GM12878 (cell line): ENCODE data around the gene COL9A1. TPM values are rescaled to one million over a fixed set of nuclear protein-coding genes. Genes with fewer than 3 reads are reported as not detected.

Experiments
- ATAC-seq: fragments of 200-7000 bp; cut with Tn5 transposase; 3 replicates; pipeline ENCODE4 v1.9.1; 2020; ENCODE audit warnings: mild to moderate bottlenecking, moderate library complexity
- BruUV-seq: library from RNA; stranded (reverse); fragments of 400-500 nt; replicated peaks from 2 replicates; lab custom pipeline; 2021; lab: Mats Ljungman, UMichigan
- CTCF ChIA-PET: fragments of 300-600 bp; sonication (Branson Sonifier 250); formaldehyde crosslinking; extraction: SDS; loops from one replicate; lab custom pipeline; 2021; ENCODE audit warnings: inconsistent platforms; lab: Yijun Ruan, JAX
- POLR2A ChIA-PET: fragments of 350-600 bp; formaldehyde crosslinking; extraction: SDS; loops from one replicate; lab custom pipeline; 2021; ENCODE audit warnings: inconsistent platforms; lab: Charles Lee
- RAD21 ChIA-PET: fragments of 300-600 bp; sonication (Branson Sonifier 250); formaldehyde crosslinking; loops from one replicate; lab custom pipeline; 2023; ENCODE audit warnings: antibody characterized with exemption; ENCODE audit not compliant: unreplicated experiment; lab: Charles Lee
- SMC1A ChIA-PET: fragments of 300-600 bp; sonication (Branson Sonifier 250); formaldehyde crosslinking; loops from one replicate; lab custom pipeline; 2023; ENCODE audit not compliant: unreplicated experiment, uncharacterized antibody; lab: Charles Lee
- DNase-seq: peaks from one replicate; pipeline ENCODE4 v3.0.0-alpha.2; 2011; ENCODE audit warnings: low read depth, low spot score
- FAIRE-seq: peaks from 3 replicates; lab custom pipeline; 2011; peaks lifted over from hg19 to GRCh38; lab: Jason Lieb, UNC
- H2AFZ ChIP-seq: 2 replicates; pipeline ENCODE4 v1.6.0; 2011; ENCODE audit warnings: low read depth, low read length, control low read depth; ENCODE audit not compliant: control insufficient read depth
- H3K27ac ChIP-seq: 2 replicates; pipeline ENCODE4 v1.5.1; 2011; ENCODE audit warnings: control low read depth; ENCODE audit not compliant: control insufficient read depth, insufficient read depth
- H3K27me3 ChIP-seq, 2 experiments: replicated peaks in 1 of 2; 2 replicates each; pipeline versions ENCODE4 v1.6.0 to v1.6.1; 2011; ENCODE audit warnings: low read length in 1 of 2; ENCODE audit not compliant: control insufficient read depth in 2 of 2, insufficient read depth in 2 of 2
- H3K36me3 ChIP-seq, 2 experiments: 2 replicates each; pipeline ENCODE4 v1.5.1; 2011; ENCODE audit warnings: low read length in 1 of 2; ENCODE audit not compliant: control insufficient read depth in 2 of 2, insufficient read depth in 2 of 2
- H3K4me1 ChIP-seq: 2 replicates; pipeline ENCODE4 v1.6.1; 2011; ENCODE audit warnings: mild to moderate bottlenecking, low read length, moderate library complexity, mixed read lengths; ENCODE audit not compliant: control insufficient read depth, insufficient read depth
- H3K4me2 ChIP-seq: 2 replicates; pipeline ENCODE4 v1.6.0; 2011; ENCODE audit warnings: control low read depth; ENCODE audit not compliant: control insufficient read depth, insufficient read depth
- H3K4me3 ChIP-seq: fragments of 200-600 bp; sonication (generic); 2 replicates; pipeline ENCODE4 v1.5.1; 2016
- H3K79me2 ChIP-seq: 2 replicates; pipeline ENCODE4 v1.6.0; 2011; ENCODE audit warnings: low read length; ENCODE audit not compliant: control insufficient read depth, insufficient read depth
- H3K9ac ChIP-seq: 2 replicates; pipeline ENCODE4 v1.8.0; 2011; ENCODE audit warnings: low read length, control low read depth, mixed read lengths; ENCODE audit not compliant: control insufficient read depth, insufficient read depth
- H3K9me3 ChIP-seq: replicated peaks from 3 replicates; pipeline ENCODE4 v1.5.1; 2011; ENCODE audit warnings: mild to moderate bottlenecking, low read length; ENCODE audit not compliant: control insufficient read depth, insufficient read depth
- H4K20me1 ChIP-seq: 2 replicates; pipeline ENCODE4 v1.6.0; 2011; ENCODE audit not compliant: control insufficient read depth, insufficient read depth
- E2F4 ChIP-seq: IDR thresholded peaks from 2 replicates; pipeline ENCODE4 v1.6.1; 2012; ENCODE audit warnings: low read depth, low read length, improper control_type of control experiment
- KDM1A ChIP-seq: fragments of 200-600 bp; sonication (generic); IDR thresholded peaks from 2 replicates; pipeline ENCODE4 v1.6.1; 2016; ENCODE audit warnings: borderline replicate concordance
- LARP7 ChIP-seq: fragments of 450-650 bp; IDR thresholded peaks from 2 replicates; pipeline ENCODE4 v1.6.1; 2017; ENCODE audit warnings: mild to moderate bottlenecking
- NFIC ChIP-seq: IDR thresholded peaks from 2 replicates; pipeline ENCODE4 v1.6.1; 2012; ENCODE audit warnings: low read depth, mild to moderate bottlenecking, inconsistent platforms, low read length, moderate library complexity
- NFXL1 ChIP-seq: fragments of 450-650 bp; IDR thresholded peaks from 2 replicates; pipeline ENCODE4 v1.6.1; 2017; ENCODE audit warnings: antibody characterized with exemption, mild to moderate bottlenecking, borderline replicate concordance
- PBX3 ChIP-seq: IDR thresholded peaks from 2 replicates; pipeline ENCODE4 v1.6.1; 2011; ENCODE audit warnings: mild to moderate bottlenecking, low read depth, low read length, moderate library complexity; ENCODE audit not compliant: insufficient replicate concordance
- SPI1 ChIP-seq: IDR thresholded peaks from 2 replicates; pipeline ENCODE4 v1.6.1; 2011; ENCODE audit warnings: low read depth, mild to moderate bottlenecking, low read length, moderate library complexity, borderline replicate concordance; ENCODE audit not compliant: insufficient read depth
- SREBF1 ChIP-seq: IDR thresholded peaks from 2 replicates; pipeline ENCODE4 v1.6.1; 2012; ENCODE audit warnings: mild to moderate bottlenecking, low read length
- TCF7 ChIP-seq: IDR thresholded peaks from 2 replicates; pipeline ENCODE4 v1.6.1; 2014; ENCODE audit warnings: antibody characterized with exemption, borderline replicate concordance
- YY1 ChIP-seq: IDR thresholded peaks from 2 replicates; pipeline ENCODE4 v1.6.1; 2011; ENCODE audit warnings: low read depth, mild to moderate bottlenecking, low read length
- ZBTB40 ChIP-seq: fragments of 450-650 bp; IDR thresholded peaks from 2 replicates; pipeline ENCODE4 v1.6.1; 2016; ENCODE audit warnings: mild to moderate bottlenecking, moderate library complexity, borderline replicate concordance
- ZZZ3 ChIP-seq: IDR thresholded peaks from 2 replicates; pipeline ENCODE4 v1.6.1; 2011; ENCODE audit warnings: low read depth; ENCODE audit not compliant: control insufficient read depth, insufficient read length
- WGBS: methylation state at CpG from one replicate; pipeline ENCODE4 v1.1.6; 2016; ENCODE audit warnings: low lambda C conversion rate; ENCODE audit not compliant: insufficient replicate concordance, insufficient coverage; ENCODE audit errors: missing lambda C conversion rate; 5-methylcytosine and 5-hydroxymethylcytosine counted together
- in situ Hi-C: fragments of 300-500 bp; cut with MboI; formaldehyde crosslinking; loops from 9 replicates; pipeline ENCODE4 v1.14.3; 2018; ENCODE audit warnings: mixed read lengths
- intact Hi-C: fragments of 100-400 bp; cut with micrococcal nuclease; formaldehyde crosslinking; loops from one replicate; pipeline ENCODE4 v1.14.2; 2022; ENCODE audit not compliant: unreplicated experiment
- polyA plus RNA-seq, 11 experiments: library from polyadenylated mRNA; depleted of rRNA in 4 of 11; unstranded in 6 of 11; stranded (reverse) in 5 of 11; fragments of >200 nt; fragmentation: Nextera tagmentation in 4 of 11; fragmentation: Illumina TruSeq in 1 of 11; extraction: Ambion mirVana in 4 of 11; extraction: Trizol in 1 of 11; gene quantifications; 1 replicate in 1 of 11; 2 replicates in 10 of 11; pipeline versions ENCODE4 v1.2.1 to v1.2.3, GENCODE V29; 2011 to 2016; ENCODE audit warnings: inconsistent platforms in 2 of 11, missing spikeins in 2 of 11, low read depth in 1 of 11
- total RNA-seq, 4 experiments: library from RNA; depleted of rRNA in 3 of 4; stranded (reverse); fragments of >200 nt in 3 of 4; fragmentation: Illumina TruSeq in 1 of 4; extraction: Trizol in 1 of 4; gene quantifications; 2 replicates each; pipeline versions ENCODE4 v1.2.1 to v1.2.3, GENCODE V29; 2013 to 2021

COL9A1 gene
- total and polyA plus RNA-seq, 10 of the 15 experiments (the other 5 are each of a cell fraction or from before 2014, with no cell fraction given), result not detected

- in situ Hi-C loops, result no loop called here
- no peak overlapping the region for H3K4me2 ChIP-seq
- no peaks in the 10 kb centered on the region for H3K4me1 ChIP-seq
- no peak for TF ChIP-seq KDM1A
- TF ChIP-seq NFXL1, result no peak
- TF ChIP-seq TCF7, result no peak
- no peak for TF ChIP-seq SREBF1
- no peak for TF ChIP-seq SPI1
- no peak for TF ChIP-seq YY1
- TF ChIP-seq ZBTB40, result no peak
- no peak for TF ChIP-seq PBX3
- TF ChIP-seq LARP7, result no peak
- TF ChIP-seq NFIC, result no peak
- TF ChIP-seq ZZZ3, result no peak
- TF ChIP-seq E2F4, result no peak
- TF ChIP-seq, all 136 proteins: peak for 0
- Histone ChIP-seq H3K9ac (no peak overlapping the region), H3K27me3 (no peaks in the 10 kb centered on the region), H3K9me3 (no peaks in the 10 kb centered on the region), H3K36me3 (peaks cover 0 to 2% of the 10 kb centered on the region in 2 experiments; a peak in 1 of 4 replicates), H3K79me2 (no peaks in the 10 kb centered on the region), H4K20me1 (no peaks in the 10 kb centered on the region), H3K4me3 (no peak overlapping the region), H2AFZ (no peak overlapping the region), H3K27ac (no peak overlapping the region)
- DNase-seq (no peak), FAIRE-seq (no peak), ATAC-seq (no peak)
- WGBS, result 92% methylated on average over 3 of the region's 3 CpGs
- CTCF ChIA-PET, result no interaction called here
- RAD21 ChIA-PET, result no interaction called here
- BruUV-seq, result no TSS peak
- SMC1A ChIA-PET, result interaction anchor here (0.7 kb wide), 1 partner anchor 11 kb away, joined by 4 read pairs; no protein-coding TSS in a partner anchor
- intact Hi-C loops, result no loop called here
- POLR2A ChIA-PET, result no interaction called here
Observed at GRCh38 chr6:70176842-70177550, 125.9 kb downstream of the COL9A1 start.
